HG02763 (cell line): ENCODE data around the gene LARGE1.

Experiments used
- ATAC-seq: cut with Tn5 transposase; IDR thresholded peaks from one replicate; pipeline ENCODE4 v1.9.1; 2021; ENCODE audit warnings: mild to moderate bottlenecking, moderate library complexity; ENCODE audit not compliant: unreplicated experiment

LARGE1 gene

DNA sequence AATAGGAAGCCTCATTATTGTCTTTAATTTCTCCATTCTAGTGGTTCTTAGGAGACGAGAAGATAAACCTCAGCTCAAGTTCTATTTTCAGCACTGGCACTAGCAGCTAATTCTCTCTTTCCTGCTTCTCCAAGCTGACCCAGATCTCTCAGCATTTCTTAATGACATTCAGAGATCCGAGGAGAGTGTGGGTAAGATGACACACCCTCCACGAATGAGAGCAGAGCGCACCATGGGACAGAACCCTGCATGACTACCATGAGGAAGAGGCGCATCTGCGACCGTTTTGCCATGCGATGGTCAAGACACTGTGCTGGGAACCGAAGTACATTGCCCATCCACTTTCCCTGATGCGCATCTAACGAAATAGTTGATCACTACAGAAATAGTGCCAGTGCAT, 241.8 kb downstream of the LARGE1 start:
- ATAC-seq = no peak

DNA sequence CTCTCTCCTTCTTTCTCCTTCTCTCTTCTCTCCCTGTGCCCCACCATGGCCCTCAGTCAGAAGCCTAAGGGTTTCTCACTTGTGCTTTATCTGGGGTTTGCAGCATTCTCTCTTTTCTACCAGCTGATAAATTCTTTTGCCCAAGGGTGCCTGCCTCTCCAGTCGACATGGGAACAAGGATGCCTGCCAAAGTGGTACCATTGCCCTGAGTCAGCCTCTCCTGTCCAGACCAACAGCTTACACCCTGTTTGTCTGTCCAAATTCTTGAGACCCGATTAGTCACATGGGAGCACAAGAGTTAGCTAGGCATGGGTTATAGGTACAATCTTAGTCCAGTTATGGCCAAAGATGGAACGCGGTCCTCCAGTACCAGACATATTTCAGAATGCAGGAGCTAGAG, 242.7 kb downstream of the LARGE1 start:
- no peak for ATAC-seq

- ATAC-seq = no peak
Observed at GRCh38 chr22:33674357-33674756, 245.9 kb downstream of the LARGE1 start.

GRCh38 chr22:33669746-33670145, 250.5 kb downstream of the LARGE1 start:
- ATAC-seq = no peak

DNA sequence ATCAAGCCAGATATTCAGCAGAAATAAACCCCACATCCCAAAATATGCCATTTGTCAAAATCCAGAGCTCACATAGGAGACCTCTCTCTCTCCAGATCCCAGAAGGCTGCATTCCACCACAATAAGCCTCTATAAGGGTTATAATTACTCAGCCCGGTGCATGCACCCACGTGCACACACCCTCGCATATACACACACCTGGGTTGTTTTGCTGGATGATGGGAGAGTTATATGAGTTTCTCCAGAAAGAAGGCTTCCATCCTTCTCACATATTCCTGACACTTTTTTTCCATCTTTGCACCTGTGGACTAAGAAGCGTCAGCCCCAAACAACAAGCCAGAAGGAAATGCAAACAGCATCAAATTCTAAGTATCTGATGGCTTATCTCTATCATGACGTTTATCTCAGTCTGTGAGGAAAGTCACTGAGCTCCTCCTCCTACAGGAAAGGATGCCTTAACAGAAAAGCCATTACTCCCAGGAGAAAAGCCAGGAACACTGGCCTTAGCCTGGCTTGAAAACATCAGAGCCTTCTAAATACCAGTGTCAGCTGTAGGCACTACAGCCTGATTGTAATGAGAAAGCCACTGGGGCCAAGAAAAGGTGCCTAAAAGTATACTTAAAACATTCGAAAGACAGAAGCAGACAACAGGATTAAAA, 253.2 kb downstream of the LARGE1 start:
- ATAC-seq = no peak

DNA sequence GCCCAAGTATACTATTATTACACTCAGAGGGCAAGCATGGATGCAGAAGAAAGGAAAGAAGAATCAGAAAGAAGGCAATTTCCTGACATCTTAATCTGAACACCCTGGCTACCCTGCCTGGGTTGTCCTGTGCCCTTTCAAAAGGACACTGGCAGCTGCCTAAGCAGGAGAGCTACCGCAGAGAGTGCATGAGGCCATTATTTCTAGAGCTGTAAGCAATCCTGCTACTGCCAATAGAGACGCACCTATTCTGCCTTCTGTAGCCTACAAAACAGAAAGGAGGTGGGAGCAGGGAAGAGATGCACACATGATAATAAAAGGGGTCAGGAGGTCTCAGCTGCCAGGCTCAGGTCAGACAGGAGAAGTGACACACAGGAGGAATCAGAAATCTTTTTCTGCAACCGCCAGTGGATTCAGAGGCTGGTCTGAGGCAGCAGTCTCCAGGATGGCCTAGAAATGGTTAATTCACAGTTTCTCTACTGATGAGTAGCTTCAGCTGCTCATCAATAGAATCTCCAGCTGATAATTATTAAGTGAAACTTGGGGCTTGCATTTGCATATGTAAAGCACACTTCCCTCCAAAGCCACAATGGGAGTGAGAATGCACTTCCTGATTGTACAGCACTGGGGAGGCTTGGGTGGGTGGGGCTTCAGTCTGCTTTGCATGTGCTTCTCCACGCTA, 253.9 kb downstream of the LARGE1 start:
- no peak for ATAC-seq

- ATAC-seq = no peak
Observed at GRCh38 chr22:33659448-33659847, 260.8 kb downstream of the LARGE1 start.

GRCh38 chr22:33658775-33659174, 261.5 kb downstream of the LARGE1 start:
- ATAC-seq = no peak

GRCh38 chr22:33657670-33658069, 262.6 kb downstream of the LARGE1 start:
- no peak for ATAC-seq

DNA sequence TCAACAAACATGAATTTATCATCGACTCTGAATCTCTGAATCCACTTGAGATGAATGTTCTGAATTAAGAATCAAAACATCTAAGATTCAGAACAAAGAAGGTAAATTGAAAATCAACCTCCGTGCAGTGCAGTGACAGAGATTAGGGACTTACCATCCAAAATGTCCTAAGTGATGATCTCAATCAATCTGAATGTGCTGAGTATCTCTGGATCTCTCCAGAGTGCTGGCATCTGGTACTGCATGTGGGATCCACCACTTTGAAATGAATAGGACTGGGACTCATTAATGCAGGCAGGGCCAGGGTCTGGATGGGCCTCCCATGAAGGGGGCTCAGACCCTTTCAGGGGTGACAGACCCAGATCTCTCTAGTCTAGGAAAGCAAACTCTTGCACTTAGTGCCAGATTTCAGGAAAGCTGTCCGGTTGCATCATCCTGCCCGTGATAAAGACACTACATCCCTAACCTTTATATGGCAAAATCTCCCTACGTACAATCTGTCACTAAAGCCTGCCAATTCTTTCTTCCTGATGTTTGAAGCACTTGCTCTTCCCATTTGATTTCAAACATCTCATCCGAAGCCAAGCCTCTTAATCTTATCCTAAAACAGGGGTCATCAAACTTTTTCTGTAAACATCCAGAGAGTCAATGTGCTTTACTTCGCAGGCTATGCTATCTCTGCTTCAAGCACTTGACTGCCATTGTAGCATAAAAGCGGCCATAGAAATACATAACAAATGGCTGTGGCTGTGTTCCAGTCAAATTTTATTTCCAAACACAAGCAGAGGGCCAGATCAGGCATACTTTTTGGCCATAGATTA, 263.3 kb downstream of the LARGE1 start:
- no peak for ATAC-seq

DNA sequence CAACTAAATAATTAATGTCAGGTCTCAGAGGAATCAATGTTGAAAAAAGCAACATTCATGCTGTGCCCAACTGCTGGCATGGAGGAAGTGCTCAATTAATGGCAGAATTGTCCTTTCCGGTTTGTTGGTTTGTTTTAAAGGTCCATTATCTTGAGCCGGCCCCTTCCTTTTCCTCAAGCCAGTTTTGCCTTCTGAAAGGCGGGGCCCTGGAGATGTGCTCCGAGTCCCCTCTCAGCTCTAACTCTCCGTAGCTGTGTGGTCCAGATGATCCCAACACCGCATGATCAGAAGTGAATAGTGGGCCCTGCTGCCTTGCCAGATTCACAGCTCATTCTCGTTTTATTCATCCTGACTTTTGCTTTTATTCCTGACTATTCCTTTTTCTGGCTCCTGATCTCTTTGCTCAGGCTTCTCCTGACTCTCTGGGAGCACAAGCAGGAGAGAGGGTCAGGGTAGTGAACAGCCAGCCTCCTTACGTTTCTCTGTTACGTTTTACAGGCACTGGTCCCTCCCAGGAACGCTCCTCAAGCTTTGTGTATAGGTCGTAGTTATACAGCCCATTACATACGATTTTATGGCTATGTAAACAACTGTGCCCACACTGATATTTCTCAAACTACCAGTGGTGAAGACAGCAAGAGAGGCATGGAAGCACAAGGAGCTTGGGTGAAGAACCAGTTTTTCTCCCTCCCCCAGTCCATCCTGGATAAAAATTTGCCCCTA, 265.9 kb downstream of the LARGE1 start:
- no peak for ATAC-seq

DNA sequence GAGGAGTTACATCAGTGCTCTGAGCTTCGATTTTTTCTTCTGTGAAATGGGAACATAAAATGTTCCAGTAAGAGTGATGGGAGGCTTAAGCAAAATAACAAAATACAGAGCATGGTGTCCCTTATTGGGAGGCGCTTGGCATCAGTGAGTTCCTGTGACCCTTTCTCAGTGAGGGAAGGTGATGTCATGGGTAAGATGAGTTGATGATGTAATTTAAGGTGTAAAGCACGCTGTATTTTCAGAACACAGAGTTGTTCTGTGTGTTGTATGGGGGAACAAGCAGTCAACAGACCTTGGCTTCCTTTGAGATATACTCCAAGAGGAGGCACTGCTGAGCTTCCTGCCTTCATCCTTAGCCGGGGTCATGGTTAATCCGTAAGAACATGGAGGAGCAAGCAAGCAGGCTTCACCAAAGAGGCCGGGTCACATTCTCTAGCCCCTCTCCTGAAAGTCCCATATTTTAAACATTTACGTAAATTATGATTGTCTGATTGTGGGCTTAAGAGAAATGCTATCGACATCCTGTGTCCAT, 266.7 kb downstream of the LARGE1 start:
- ATAC-seq = no peak

- no peak for ATAC-seq
Observed at GRCh38 chr22:33652615-33653014, 267.7 kb downstream of the LARGE1 start.

- ATAC-seq = no peak
Observed at GRCh38 chr22:33650244-33650643, 270.0 kb downstream of the LARGE1 start.

GRCh38 chr22:33648478-33648877, 271.8 kb downstream of the LARGE1 start:
- ATAC-seq = no peak

DNA sequence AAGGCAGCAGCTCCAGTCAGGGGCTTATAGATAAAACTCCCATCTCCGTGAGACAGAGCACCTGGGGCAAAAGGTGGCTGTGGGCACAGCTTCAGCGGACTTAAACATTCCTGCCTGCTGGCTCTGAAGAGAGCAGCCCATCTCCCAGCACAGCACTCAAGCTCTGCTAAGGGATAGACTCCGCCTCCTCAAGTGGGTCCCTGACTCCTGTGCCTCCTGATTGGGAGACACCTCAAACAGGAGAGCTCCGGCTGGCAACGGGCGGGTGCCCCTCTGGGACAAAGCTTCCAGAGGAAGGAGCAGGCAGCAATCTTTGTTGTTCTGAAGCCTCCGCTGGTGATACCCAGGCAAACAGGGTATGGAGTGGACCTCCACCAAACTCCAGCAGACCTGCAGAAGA, 279.4 kb downstream of the LARGE1 start:
- ATAC-seq = no peak

DNA sequence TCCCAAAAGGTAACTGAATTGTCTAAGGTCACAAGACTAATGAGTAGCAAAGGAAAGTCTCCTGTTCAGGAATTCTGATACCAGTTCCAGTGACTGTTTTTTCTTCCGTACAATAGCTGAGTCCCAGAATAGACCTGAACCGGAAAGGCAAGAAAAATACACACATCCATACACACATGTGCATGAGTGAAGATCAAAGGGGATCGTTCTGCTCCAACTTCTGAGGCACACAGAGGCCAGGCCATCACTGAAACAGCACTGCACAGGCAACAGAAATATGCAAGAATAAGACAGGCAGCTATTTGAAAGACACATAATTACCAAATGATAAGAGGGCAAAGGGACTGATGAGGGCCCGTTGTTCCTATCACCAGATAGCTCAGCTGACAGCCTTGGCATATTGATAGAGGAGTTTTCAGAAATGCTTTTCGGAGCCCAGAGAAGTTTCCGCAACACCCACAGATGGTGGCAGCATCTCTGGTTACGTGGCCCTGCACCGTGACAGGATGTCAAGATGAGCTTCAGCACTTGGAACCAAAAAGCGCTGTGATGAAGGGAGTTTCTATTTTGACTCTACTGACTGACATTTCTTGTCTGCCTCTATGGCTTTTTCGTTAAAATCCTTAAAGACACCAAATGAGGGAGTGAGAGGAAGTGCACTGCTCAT, 280.6 kb downstream of the LARGE1 start:
- ATAC-seq = no peak

GRCh38 chr22:33635766-33636165, 284.5 kb downstream of the LARGE1 start:
- ATAC-seq = no peak

DNA sequence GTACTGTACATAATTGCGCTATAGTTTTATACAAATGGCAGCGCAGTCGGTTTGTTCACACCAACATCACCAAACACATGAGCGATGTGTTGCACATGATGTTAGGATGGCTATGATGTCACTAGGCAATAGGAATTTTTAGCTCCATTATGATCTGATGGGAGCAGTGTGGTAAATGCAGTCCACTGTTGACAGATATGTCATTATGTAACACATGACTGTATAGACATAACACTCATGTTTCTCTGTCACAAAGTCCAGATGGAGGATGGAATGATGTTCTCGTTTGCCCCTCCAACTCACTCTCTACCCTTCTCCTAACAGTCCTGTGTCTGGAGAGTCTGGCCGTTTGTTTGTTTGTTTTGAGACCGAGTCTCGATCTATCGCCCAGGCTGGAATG, 288.5 kb downstream of the LARGE1 start:
- ATAC-seq = no peak

DNA sequence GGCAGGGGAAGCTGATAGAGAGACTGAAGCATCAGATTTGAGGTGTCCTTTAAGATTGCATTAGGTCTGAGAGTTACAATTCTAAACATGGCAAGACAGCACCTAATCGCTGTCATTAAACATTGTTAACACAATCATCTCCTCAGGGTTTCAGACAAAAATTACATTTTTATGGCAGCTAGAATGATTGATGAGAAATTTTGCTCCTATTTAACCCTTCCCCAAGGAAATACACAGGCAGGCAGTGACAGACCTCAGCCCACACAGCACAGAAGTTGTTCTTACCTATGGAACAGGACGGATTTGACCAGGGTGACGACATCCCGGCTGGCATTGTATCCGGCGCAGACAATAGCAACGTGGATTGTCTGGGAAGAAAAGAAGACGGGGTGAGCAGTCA, 294.3 kb downstream of the LARGE1 start:
- no peak for ATAC-seq

- no peak for ATAC-seq
Observed at GRCh38 chr22:33620085-33620484, 300.2 kb downstream of the LARGE1 start.
